Endothelial cell of hepatic sinusoid (primary cell): ENCODE data around the gene PRXL2A.
"Not testable (repeated sequence)": the region's sequence is repeated elsewhere in the genome, so short reads cannot be mapped to it uniquely, and the experiment has no call there.

ENCODE experiments used
- in situ Hi-C: cut with HindIII; loops from 2 replicates; pipeline ENCODE4 v1.10.0; 2017; ENCODE audit warnings: low sequenced_read_pairs

Gene PRXL2A

GRCh38 chr10:80410578-80411145, 2.3 kb downstream of the PRXL2A start:
- in situ Hi-C loops, result no loop called here

DNA sequence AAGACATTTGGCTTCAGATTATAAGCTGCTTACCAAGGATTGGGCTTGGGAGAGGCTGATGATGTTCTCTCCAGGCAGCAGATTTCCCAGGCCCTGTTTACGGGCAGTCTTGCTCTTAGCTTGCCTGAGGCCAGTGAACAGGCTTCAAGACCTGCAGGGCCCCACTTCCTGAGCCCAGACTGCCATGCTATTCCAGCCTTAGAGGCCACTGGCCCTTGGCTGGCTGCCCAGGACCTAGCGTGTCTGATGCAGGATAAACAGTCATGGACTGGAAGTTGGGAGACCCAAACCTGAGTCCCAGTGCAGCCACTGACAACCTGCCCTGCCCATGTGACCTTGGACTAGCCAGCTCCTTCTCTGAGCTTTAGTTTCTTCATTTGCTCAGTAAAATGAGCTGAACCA, 2.9 kb downstream of the PRXL2A start:
- in situ Hi-C loops, result no loop called here

- in situ Hi-C loops, result no loop called here
Measured at GRCh38 chr10:80411681-80412220, 3.4 kb downstream of the PRXL2A start.

GRCh38 chr10:80412486-80412885, 4.1 kb downstream of the PRXL2A start:
- in situ Hi-C loops, result no loop called here

- in situ Hi-C loops, result no loop called here
Measured at GRCh38 chr10:80413271-80413996, 5.1 kb downstream of the PRXL2A start.

GRCh38 chr10:80414142-80414895, 6.0 kb downstream of the PRXL2A start:
- in situ Hi-C loops, result no loop called here

DNA sequence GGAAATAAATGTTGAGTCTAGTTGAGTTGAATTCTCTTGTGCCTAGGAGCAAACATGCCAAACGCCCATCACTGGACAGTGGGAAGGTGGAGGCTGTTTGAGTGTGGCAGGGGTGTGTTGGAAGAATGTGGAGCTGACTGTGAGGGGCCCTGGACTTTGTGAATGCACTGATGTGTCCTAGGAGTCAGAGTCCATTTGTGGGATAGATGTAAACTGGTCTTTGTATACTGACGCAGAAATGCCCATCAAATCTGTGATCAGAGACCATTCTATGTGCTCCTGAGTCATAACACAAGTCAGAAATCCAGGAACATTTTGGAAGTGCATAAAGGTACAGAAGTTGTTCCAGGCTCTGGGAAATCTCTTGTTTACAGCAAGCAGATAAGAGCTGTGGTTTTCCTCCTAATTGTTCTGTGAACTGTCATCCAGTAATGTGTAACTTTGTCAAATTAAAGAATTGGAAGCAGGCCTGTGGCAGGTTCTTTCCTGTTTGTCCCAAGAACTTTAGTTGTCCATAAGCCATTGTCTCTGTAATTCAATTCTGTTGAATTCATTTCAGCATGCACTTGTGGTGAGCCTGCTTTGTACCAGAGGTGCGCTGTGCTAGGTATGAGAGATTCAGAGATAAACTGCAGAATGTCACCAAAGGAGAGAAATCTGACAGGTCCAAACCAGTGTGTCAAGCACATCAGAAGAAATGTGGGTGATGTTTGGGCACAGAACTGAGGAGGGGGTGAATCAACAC, 7.6 kb downstream of the PRXL2A start:
- in situ Hi-C loops, result no loop called here

DNA sequence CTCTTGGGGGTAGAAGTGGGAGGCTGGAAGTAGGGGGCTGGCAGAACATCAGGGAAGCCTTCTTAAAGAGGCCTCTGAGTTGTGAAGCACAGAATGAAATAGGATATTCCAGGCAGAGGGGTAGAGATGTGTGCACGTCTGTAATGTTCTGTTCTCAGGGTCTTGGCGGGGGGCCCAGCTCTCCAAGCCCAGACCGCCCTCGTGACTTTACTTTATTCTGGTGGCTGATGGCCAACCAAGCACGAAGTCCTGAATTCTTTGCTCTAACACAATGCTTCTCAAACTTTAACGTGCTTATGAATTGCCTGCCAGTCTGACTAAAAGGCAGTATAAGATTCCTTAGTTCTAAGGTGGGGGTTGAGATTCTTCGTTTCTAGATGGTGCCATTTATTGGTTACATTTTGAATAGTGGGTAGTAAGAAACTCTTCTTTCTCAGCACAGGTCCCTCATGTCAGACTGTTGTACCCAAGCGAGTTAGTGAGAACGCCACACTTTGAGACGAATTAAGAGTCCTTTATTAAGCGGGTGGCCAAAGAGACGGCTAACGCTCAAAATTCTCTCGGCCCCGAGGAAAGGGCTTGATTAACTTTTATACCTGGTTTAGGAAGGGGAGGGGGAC, 8.2 kb downstream of the PRXL2A start:
- in situ Hi-C loops, result no loop called here

- in situ Hi-C loops, result not testable (repeated sequence)
Measured at GRCh38 chr10:80417256-80417655, 8.9 kb downstream of the PRXL2A start.

DNA sequence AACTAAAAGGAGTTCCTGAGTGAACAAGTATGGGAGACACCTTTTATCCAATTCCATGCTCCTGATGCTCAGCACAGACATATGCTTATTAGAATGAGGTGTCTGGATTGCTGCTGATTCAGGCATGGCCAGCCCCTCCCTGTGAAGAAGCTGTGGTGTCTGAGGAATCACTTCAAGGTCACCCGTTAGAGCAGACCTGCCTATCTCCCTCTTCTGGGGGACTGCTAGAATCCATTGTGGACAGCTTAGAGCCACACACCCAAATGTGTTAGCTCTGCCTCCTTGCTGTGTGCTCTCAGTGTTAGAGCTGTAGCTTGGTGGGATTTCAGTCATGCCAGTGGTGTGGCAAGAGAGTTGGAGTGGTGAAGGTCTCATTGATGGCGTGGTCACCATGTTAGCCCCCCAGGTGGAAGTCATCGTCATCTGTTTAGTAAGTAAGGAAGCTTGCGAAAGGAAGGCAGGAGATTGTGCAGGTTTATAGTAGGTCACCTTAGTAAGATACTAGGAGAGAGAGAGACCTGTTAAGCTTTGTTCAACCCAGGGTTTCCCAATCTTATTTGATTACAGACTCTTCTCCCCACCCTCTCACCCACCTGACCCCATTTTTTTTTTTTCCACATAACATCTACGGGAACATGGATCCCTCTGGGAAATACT, 12.8 kb downstream of the PRXL2A start:
- in situ Hi-C loops, result no loop called here

DNA sequence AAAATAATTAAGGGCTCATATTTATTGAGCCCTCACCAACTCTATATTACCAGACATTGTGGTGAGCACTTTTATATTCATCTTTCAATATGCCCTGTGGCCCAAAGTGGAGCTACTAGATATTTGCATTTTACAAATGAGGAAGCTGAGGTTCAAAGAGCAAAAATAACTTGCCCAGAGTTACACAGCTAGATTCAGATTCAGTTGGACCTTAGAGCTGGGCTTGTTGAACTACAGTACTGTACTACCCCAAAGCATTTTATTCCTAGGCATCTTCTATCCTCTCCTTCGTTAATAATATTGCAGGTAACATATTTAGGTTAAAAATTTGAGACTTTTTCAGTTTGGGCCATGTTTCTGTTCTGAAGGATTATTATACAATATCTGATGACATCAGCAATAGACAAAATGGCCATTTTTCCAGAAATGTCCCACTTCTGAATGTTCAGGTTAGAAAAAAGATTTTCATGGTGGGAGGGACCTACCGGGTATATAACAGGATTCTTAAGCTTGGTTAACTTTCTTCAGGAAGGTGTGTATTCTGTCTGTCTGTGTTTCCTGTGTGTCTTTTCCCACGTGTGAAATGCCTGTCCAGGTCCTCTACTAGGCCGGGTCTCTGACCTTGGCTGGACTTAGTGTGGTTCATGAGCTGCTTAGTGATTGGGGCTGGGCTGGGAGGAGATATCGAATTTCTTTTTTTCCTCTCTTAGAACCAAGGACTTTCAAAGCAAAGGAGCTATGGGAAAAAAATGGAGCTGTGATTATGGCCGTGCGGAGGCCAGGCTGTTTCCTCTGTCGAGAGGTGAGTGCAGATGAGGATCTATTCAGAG, 13.6 kb downstream of the PRXL2A start:
- in situ Hi-C loops, result no loop called here

- in situ Hi-C loops, result no loop called here
Measured at GRCh38 chr10:80425901-80426300, 17.6 kb downstream of the PRXL2A start.

- in situ Hi-C loops, result no loop called here
Measured at GRCh38 chr10:80427541-80427940, 19.2 kb downstream of the PRXL2A start.

GRCh38 chr10:80429521-80429973, 21.2 kb downstream of the PRXL2A start:
- in situ Hi-C loops, result no loop called here

- in situ Hi-C loops, result no loop called here
Measured at GRCh38 chr10:80433134-80433533, 24.8 kb downstream of the PRXL2A start.

DNA sequence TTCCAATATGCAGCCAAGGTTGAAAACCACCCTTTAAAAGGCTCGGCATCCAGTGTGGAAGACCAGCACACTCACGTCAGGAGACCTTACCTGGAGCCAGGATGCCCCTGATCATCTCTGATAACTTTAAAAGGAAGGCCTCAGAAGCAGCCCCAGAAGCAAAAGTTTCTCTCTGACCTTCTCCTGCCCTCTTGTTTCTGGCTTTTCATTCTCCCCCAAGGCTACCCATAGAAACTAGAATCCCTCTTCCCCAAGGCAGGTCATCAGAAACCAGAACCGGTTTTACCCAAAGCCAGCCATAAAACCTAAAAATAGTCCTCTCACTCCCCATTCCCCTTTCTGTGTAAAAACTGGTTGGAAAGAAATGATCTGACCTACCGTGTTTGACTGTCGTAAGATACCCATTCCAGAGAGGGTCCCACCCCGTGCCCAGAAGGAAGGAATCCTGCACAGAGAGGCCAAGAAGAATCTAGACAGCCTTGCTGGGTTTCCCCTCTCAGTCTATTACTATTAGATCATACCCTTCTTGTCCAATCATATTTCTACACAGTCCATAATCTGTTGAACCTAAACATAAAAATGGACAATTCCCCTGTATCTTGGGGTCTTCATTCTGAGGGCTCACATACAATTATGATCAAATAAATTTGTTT, 28.2 kb downstream of the PRXL2A start:
- in situ Hi-C loops, result no loop called here

- in situ Hi-C loops, result no loop called here
Measured at GRCh38 chr10:80437227-80437626, 28.9 kb downstream of the PRXL2A start.

DNA sequence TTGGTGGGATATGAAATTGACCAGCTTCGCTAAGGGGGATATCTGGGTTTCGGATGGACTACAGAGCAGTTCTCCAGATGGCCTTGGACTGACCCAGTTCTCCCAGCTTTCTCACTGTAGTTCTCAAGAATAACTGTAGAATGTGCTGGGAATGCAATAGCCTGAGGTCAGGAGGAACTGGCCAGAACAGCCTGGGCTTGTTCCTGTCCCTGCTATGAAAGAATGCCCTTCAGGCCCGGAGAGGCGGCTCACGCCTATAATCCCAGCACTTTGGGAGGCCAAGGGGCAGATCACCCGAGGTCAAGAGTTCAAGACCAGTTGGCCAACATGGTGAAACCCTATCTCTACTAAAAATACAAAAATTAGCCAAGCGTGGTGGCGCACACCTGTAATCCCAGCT, 33.5 kb downstream of the PRXL2A start:
- in situ Hi-C loops, result no loop called here

- in situ Hi-C loops, result no loop called here
Measured at GRCh38 chr10:80442879-80443278, 34.5 kb downstream of the PRXL2A start.
